Kidney epithelial cell (primary cell): Measurements from ENCODE around the gene SELENOI. TPM values are rescaled to one million over a fixed set of nuclear protein-coding genes. Genes with fewer than 3 reads are reported as not detected.

Source experiments
- DNase-seq: peaks from one replicate; pipeline ENCODE4 v3.0.0-alpha.2; 2010; ENCODE audit warnings: low read depth
- H3K27me3 ChIP-seq: 2 replicates; pipeline ENCODE4 v1.6.0; 2011; ENCODE audit warnings: low read length; ENCODE audit not compliant: control insufficient read depth, insufficient read depth
- H3K36me3 ChIP-seq: 2 replicates; pipeline ENCODE4 v1.5.1; 2011; ENCODE audit warnings: low read length; ENCODE audit not compliant: control insufficient read depth, insufficient read depth
- H3K4me3 ChIP-seq: 2 replicates; pipeline ENCODE4 v1.5.1; 2011; ENCODE audit warnings: low read depth, mild to moderate bottlenecking, control low read depth, low read length
- CTCF ChIP-seq: IDR thresholded peaks from 2 replicates; pipeline ENCODE4 v1.5.1; 2011; ENCODE audit warnings: mild to moderate bottlenecking, moderate library complexity, low read length, control low read depth, inconsistent platforms; ENCODE audit not compliant: insufficient read depth, poor library complexity, severe bottlenecking
- total RNA-seq: library from RNA; depleted of rRNA; stranded (reverse); fragments of >200 nt; gene quantifications from 2 replicates; pipeline ENCODE4 v1.2.3, GENCODE V29; 2015

Gene SELENOI
- total RNA-seq, 1 donor from 2014 or later: 21.4 TPM

- Histone ChIP-seq H3K27me3 (peaks cover 6% of the 10 kb centered on the region), H3K36me3 (no peaks in the 10 kb centered on the region), H3K4me3 (no peak overlapping the region)
- DNase-seq: no peak
- TF ChIP-seq CTCF: no peak
Measured at GRCh38 chr2:26424221-26424620, 78.3 kb downstream of the SELENOI start.

GRCh38 chr2:26428846-26429245, 82.9 kb downstream of the SELENOI start:
- TF ChIP-seq CTCF: no peak
- DNase-seq: no peak
- no peaks in the 10 kb centered on the region for H3K36me3 ChIP-seq
- no peak overlapping the region for H3K4me3 ChIP-seq
- no peaks in the 10 kb centered on the region for H3K27me3 ChIP-seq

GRCh38 chr2:26429779-26430578, 84.0 kb downstream of the SELENOI start:
- Histone ChIP-seq H3K27me3 (no peaks in the 10 kb centered on the region), H3K4me3 (no peak overlapping the region), H3K36me3 (no peaks in the 10 kb centered on the region)
- TF ChIP-seq CTCF: no peak
- no peak for DNase-seq

- no peak for DNase-seq
- TF ChIP-seq CTCF: no peak
- no peaks in the 10 kb centered on the region for H3K36me3 ChIP-seq
- no peaks in the 10 kb centered on the region for H3K27me3 ChIP-seq
- H3K4me3 ChIP-seq: no peak overlapping the region
Measured at GRCh38 chr2:26430826-26431225, 84.9 kb downstream of the SELENOI start.

- Histone ChIP-seq H3K36me3 (no peaks in the 10 kb centered on the region), H3K27me3 (no peaks in the 10 kb centered on the region), H3K4me3 (no peak overlapping the region)
- DNase-seq: no peak
- no peak for TF ChIP-seq CTCF
Measured at GRCh38 chr2:26432363-26432762, 86.4 kb downstream of the SELENOI start.

GRCh38 chr2:26432859-26433258, 86.9 kb downstream of the SELENOI start:
- TF ChIP-seq CTCF: no peak
- DNase-seq: no peak
- no peaks in the 10 kb centered on the region for H3K36me3 ChIP-seq
- no peaks in the 10 kb centered on the region for H3K27me3 ChIP-seq
- no peak overlapping the region for H3K4me3 ChIP-seq
